Measurements from ENCODE around the gene NUBP1.
"Not testable (repeated sequence)": the region's sequence is repeated elsewhere in the genome, so short reads cannot be mapped to it uniquely, and the experiment has no call there.

Gene NUBP1

DNA sequence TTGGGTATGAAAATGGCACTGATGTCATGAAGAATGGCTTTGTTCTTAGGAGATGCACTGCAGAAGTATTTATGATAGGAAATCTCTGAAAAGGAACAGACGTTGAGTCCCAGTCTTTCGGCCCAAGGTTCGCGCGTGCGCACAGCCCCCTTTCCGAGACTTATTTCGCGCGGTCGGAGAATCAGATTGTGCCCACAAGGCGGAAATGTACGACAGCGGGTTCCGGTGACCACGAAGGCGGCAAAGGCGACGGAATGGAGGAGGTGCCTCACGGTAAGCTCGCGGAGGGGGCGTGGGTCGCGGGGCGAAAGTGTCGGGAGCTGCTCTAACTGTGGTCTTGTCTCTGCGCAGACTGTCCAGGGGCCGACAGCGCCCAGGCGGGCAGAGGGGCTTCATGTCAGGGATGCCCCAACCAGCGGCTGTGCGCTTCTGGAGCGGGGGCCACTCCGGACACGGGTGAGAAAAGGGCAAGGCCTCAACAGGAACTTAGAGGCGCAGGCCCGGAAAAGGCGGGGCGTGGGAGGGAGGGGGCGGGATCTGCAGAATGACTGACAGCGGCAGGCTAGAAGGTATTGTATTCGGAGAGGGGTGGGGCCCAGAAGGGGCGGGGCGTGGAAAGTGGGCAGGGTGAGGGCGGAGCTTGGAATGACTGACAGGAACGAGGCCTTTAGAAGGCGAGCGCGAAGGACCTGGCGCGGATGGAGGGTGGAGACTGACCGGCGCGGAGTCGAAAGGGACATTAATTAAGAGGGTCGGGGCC is at the start of gene NUBP1:
NUBP1 (plus strand) TSS at position 233 of the 760 bp plus-strand sequence; CDS start at position 255, 22 bp downstream.
- peak; percentile 94 for DNase-seq (ENCODE audit: low spot score)

DNA sequence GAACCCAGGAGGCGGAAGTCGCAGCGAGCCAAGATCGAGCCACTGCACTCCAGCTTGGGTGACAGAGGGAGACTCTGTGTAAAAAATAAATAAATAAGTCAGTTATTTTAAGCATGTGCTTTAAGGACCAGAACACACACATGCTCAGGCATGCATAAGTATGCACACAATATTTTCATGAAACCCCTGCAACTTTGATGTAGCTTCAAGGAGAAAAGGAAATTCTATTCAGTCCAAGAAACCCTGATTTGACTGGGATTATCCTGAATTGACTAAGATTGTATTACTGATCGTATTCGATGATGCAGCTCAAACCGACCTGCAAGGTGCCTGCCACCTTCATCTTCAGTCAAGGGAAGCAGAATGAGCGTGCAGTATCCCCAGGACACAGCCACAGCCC is 49.8 kb upstream of the NUBP1 start:
- no peak for DNase-seq (ENCODE audit: low spot score)

DNA sequence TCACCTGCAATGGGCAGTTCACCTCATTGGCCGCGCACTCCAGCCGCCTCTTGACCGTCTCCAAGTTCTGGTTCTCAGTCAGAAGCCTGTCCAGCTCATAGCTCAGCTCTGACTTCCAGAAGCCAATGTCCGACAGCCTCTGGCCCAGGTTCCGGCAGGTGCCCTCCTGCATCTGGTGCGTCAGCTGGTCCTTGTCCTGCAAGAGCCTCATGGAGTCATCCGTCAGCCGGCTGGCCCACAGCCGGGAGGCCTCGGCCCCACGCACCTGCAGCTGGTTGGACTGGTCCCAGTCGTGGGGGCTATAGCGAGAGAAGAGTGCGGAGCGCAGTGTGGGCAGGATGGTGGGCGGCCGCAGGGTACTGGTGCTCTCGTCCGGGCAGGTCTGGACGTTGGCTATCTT is 49.3 kb upstream of the NUBP1 start:
- DNase-seq (ENCODE audit: low spot score) = no peak

DNA sequence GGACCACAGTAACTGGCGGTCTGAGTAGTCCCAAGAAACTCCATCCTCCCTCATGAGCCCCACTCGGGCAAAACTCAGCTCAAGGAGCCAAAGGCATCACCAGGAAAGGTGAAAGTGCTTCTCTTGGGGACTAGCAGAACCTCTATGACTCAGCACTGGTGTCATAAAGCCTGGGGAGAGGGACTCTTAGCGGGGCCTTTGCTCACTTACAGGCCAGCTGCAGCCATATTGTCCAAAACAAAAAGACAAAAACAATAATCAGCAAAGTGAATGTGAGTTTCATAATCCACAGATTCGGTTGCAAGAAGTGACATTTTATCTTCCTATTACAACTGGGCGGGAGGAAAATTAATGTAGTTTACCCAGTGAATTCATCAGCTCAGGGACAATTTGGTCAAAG is 48.8 kb upstream of the NUBP1 start, which contains the start of gene TEKT5:
TEKT5 (minus strand) TSS at position 101 of the 400 bp plus-strand sequence; CDS start at position 44, 57 bp downstream.
- no peak for DNase-seq (ENCODE audit: low spot score)

GRCh38 chr16:10699756-10700155 is 43.9 kb upstream of the NUBP1 start:
- DNase-seq (ENCODE audit: low spot score) = no peak

DNA sequence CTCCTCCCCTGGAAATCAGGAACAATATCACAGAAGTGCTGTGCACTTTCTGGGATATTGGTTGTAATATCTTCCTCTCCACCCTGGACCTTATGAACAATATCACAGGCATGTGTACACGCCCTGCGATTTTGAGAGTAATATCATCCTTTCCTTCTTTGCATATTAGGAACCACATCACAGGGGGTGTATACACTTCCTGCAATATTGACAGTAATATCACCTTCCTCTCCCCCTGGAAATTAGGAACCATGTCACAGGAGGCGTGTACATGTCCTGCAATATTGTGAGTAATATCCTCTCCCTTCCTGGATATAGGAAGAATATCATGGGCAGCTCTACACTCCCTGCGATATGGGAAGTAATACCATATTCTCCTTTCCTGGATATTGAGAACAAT is 34.7 kb upstream of the NUBP1 start:
- DNase-seq (ENCODE audit: low spot score) = peak; percentile 8

- DNase-seq (ENCODE audit: low spot score) = no peak
Observed at GRCh38 chr16:10728003-10728887, 15.4 kb upstream of the NUBP1 start.

DNA sequence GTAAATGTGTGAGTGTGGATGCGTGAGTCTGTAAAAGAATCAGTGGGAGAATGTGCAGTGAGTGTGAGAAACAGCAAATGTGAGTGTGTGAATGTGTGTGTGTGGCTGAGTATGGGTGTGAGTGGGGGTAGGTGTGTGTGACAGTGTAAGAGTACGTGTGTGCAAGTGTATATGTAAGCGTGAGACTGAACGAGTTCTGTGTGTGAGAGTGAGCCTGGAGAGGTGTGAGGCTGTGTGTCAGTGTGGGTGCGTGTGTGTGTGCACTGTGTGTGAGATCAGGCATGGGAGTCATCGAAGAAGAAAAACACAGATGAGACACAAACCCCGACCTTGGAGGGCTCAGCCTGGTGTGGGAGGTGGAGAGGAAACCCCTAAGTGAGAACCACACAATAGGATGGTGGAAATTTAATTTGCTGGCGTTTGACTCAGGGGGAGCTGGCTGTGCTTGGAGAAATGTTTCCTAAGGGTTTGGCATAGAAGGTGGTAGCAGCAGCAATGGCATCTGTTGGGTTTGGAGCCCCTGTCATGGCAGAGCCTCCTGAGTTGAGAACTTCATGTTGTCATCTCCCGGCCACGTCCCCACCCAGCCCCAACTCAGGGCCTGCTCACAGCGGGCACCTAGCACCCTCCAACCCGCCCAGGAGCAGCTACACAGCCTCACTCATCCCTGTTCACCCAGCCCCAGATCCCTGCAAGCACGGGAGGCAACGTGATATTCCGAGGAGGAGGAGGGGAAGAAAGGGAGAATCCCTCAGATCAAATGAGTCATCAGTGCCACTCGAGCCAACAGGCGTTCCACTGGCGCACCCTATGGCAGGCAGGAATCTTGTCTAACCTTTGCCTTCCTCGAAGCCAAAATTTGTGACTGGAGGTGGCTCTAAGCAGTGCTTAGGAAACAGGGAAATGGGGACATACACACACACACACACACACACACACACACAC is 14.3 kb upstream of the NUBP1 start:
- peak; percentile 66 for DNase-seq (ENCODE audit: low spot score)

GRCh38 chr16:10731790-10732189 is 11.9 kb upstream of the NUBP1 start:
- no peak for DNase-seq (ENCODE audit: low spot score)

- DNase-seq (ENCODE audit: low spot score) = peak; percentile 54
Observed at GRCh38 chr16:10737068-10737625, 6.5 kb upstream of the NUBP1 start.

DNA sequence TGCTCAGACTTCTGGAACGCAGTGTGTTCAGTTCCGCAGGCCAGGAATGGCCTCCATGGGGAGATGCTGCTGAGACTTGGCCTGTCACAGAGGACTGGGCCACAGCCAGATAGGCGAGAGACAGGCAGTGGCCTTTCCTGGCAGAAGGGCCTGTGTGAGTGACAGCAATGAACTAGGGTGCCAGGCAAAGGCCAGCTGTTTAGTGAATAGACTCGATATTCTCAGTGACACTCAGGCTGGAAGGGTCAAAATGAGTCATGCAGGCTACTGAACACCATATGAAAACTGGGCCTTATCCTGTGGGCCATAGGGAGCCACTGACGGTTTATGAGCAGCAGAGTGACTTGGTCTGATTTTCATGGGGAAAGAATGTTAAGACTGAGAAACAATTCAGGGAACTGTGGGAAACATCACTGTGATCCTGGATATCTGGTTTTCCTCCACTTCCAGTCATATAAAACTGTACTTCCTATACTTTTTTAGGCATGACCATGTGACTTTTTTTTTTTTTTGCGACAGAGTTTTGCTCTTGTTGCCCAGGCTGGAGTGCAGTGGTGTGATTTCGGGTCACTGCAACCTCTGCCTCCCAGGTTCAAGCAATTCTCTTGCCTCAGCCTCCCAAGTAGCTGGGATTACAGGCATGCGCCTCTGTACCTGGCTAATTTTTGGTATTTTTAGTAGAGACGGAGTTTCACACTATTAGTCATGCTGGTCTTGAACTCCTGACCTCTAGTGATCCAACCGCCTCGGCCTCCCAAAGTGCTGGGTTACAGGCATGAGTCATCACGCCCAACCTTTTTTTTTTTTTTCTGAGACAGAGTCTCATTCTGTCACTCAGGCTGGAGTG is 5.2 kb upstream of the NUBP1 start:
- peak; percentile 43 for DNase-seq (ENCODE audit: low spot score)

DNA sequence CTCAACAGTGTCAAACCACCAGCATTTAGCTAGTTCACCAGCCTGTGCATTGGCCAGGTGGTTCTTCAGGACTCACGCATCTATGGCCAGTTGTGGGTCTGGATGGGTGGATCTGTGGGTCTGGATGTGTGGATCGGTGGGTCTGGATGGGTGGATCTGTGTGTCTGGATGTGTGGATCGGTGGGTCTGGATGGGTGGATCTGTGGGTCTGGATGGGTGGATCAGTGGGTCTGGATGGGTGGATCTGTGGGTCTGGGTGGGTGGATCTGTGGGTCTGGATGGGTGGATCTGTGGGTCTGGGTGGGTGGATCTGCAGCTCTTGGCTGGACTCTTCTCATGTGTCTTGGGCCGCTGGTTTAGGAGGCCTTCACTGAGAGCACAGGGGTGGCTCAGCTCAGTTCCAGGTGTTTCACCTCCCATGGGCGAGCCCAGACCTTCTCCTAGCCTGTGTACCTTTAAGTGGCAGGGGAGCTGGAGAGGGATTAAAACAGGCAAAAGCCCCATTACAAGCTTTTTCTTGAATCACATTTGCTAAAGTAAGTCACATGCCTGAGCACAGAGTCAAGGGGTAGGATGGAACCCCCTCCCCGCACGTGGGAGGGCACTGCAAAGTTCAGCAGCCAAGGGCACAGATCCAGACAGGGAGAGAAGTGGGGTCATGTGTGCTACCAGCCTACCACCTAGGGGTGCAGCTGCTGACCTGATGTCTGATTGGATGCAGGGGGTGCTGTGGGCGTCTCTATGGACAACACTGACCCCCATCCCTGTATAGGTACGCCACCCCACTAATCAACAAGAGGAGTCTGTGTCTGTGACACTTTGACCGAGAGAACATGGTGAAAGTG is 3.4 kb upstream of the NUBP1 start:
- DNase-seq (ENCODE audit: low spot score) = no peak

DNA sequence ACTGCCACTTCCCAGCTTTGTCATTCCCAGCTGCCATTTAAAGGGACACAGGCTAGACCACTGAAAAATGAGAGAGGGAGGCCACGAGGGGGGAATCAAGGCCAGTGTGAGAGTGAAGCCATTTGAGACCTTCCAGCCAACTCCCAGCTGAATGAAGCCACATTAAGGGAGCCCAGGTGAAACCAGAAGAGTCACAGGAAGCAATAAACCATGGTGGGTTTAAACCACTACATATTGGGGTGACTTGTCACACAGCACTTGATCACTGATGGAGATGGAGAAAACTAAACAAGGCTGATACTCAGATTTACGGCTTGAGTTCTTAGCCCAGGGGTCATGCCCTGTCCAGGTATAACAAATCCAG is 2.8 kb upstream of the NUBP1 start:
- DNase-seq (ENCODE audit: low spot score) = peak; percentile 33

DNA sequence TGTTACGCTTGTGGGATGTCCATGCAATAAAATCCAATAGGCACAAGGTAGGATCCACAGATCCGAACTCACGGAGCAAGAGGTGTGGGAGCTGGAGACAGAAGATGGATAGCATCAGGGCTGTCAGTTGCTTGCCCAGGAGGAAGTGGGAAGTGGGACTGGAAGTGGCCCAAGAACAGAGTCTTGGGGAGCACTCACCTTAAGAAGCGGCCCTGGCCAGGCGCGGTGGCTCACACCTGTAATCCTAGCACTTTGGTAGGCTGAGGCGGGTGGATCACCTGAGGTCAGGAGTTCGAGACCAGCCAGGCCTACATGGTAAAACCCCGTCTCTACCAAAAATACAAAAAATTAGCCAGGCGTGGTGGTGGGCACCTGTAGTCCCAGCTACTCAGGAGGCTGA is 2.4 kb upstream of the NUBP1 start:
- not testable (repeated sequence) for DNase-seq (ENCODE audit: low spot score)

GRCh38 chr16:10741844-10742243 is 1.8 kb upstream of the NUBP1 start:
- no peak for DNase-seq (ENCODE audit: low spot score)

- DNase-seq (ENCODE audit: low spot score) = no peak
Observed at GRCh38 chr16:10743227-10743609, 424 bp upstream of the NUBP1 start.

GRCh38 chr16:10744370-10745030 is 858 bp downstream of the NUBP1 start:
- peak; percentile 47 for DNase-seq (ENCODE audit: low spot score)

DNA sequence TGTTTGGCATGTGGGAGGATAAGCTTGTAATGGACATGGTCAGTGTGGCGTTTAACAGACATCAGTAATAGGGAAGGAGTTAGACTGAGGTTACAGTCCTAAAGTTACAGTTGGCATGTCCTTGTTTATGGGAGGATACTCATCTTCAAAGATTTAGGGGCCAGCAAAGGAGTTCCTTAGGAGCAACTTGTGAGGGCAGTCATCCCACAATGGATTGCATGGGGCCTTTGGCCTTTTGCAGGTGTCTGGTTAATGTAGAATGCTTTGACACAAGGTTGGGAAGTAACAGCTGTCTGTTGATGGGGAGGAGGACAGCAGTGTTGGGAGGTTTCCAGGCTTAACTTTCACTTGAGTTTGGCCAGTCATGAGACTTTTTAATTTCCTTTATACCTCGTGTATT is 2.2 kb downstream of the NUBP1 start:
- DNase-seq (ENCODE audit: low spot score) = no peak

GRCh38 chr16:10750793-10751192 is 7.2 kb downstream of the NUBP1 start:
- no peak for DNase-seq (ENCODE audit: low spot score)

All from SW480 (cell line).